IPS-11a (cell line): Measurements from ENCODE around the gene CORO6.

Experiments used
- H3K4me3 ChIP-seq: one replicate; pipeline ENCODE4 v1.5.1; 2013; ENCODE audit warnings: low read depth, low read length, control low read depth

CORO6 gene

DNA sequence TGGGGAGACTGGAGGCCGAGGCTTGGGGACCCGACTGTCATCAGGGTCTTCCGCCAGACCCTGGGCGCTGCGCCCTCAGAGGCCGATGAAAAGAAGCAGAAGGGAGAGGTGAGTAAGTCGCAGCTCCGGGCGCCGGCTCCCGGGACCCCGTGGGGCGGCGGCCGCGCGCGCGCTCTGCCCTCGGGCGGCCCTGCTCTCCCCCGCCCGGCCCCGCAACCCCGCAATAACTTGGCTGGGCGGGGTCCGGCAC is 55.5 kb downstream of the CORO6 start:
- peak overlapping the region; percentile 54 for H3K4me3 ChIP-seq

- H3K4me3 ChIP-seq = peak within 1 kb of the TSS; percentile 54
Observed at GRCh38 chr17:29566473-29567303, 56.0 kb downstream of the CORO6 start, which contains the start of gene ABHD15. Gene ABHD15 (minus strand): TSS chr17:29567037. CDS start chr17:29566966, 71 bp downstream.

DNA sequence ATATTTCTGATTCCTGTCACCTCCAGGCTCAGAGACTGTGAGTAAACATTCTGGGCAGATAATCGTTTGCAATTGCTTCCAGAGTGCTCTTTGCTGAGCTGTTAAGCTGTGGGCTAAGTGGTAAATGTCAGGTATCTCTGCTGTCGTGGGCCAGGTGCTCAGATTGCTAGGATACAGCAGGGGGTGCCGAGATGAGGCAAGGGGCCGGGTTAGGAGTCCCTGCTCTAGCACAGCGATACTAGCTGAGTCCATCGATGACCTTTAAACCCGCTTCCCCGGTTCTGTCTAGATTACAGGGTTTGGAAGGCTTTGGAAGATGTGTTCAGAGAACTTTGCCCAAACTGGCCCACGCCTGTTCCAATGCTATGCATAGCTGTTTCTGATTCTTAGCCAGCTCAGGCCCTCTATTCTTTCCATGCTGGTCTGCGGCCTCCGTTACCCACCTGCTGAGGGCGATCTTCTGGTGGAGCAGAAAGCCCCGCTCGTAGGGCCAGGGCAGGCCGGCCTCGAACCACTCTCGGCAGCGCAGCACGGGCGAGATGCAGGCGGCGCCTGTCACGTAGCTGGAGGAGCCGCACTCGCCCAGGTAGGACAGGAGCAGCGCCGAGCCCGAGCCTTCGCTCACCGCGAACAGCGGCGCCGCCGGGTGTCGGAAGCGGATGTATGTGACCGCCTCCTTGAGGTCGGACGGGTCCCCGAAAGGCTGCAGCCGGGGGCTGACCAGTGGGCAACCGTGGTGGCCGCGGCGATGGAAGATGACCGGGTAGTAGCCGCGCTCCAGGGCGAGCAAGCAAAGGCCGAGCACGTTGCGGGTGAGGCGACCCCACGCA is 56.9 kb downstream of the CORO6 start:
- peak overlapping the region; percentile 39 for H3K4me3 ChIP-seq
